ENCODE results near the gene CCDC102B. TPM values are rescaled to one million over a fixed set of nuclear protein-coding genes. Genes with fewer than 3 reads are reported as not detected.
"Not testable (repeated sequence)": the region's sequence is repeated elsewhere in the genome, so short reads cannot be mapped to it uniquely, and the experiment has no call there.

CCDC102B gene
- polyA plus RNA-seq, 1 donor, result 13.1 TPM

DNA sequence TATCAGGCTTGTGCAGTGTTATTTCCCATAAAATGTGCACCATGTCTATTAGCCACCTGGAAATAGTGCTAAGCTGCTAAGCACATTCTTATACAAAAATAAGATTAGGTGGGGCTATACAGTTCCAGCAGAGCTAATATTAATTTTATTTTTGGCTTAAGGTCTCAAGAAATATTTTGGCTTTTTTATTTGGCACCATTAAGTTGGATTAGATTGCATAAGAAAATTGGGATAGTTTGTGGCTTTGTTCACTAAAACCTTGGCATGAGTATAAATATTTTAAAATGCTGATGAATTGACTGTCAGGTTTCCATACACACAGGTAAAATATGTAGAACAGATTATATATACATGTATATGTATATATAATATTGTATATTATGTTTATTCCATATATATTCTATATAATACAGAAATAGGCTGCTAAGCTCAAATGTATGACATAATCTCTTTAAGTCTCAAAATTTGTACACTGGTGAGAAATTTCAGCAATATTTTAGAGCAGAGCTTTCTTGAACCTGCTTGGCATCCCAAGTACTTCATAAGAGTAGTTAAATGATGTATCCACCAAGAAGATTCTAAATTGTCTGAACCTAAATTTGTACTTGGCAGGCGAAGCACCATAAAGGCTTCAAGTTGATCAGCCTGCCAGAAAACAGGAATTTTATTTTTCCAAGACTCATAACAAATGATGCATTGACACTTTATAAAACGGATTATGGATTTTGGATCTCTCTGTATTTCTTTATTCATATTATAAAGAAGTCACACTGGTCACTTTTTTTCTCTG lies 32.6 kb downstream of the CCDC102B start:
- DNase-seq, result no peak

DNA sequence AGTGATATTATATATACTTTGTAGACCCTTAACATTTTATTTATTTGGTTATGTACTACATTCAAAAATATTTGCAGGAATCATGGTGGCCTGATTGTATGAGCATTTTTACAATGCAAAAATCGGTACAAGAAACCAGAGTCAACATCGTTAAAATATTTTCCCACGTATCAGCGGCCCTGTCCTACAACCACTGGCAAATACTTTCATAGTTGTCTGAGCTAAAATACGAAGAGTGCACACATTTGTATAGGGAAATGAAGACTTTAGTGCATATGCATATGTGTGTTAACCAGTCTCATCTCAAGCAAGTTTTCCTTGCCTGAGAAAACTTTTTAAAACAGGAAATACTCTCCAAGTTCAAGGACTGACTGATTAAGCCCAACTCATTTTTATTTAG lies 35.9 kb downstream of the CCDC102B start:
- DNase-seq, result no peak

GRCh38 chr18:68837665-68838451 lies 40.0 kb downstream of the CCDC102B start:
- no peak for DNase-seq

GRCh38 chr18:68839701-68840100 lies 41.8 kb downstream of the CCDC102B start:
- no peak for DNase-seq

- DNase-seq, result no peak
These were observed 42.8 kb downstream of the CCDC102B start for GRCh38 chr18:68840554-68841263.

GRCh38 chr18:68841301-68841700 lies 43.4 kb downstream of the CCDC102B start:
- DNase-seq, result no peak

DNA sequence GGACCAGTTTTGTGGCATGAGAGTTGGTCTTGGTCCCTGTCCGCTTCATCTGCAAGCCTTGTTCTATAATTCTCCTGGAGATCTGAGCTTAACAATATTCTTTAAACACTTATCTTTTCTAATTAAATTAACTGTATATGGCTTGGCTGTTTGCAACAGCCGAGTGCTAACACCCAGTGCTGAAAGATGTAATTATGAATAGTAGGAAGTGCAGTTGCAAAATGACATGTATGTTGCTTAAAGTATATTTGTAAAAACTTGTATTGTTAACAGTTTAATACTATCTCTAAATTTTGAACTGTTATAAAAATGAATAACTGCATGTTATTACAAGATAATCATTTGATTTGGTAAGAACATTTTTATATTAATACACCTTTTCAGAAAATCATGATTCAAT lies 45.1 kb downstream of the CCDC102B start:
- no peak for DNase-seq

GRCh38 chr18:68843473-68844089 lies 45.7 kb downstream of the CCDC102B start:
- DNase-seq, result no peak

- no peak for DNase-seq
These were observed 49.4 kb downstream of the CCDC102B start for GRCh38 chr18:68847219-68847837.

DNA sequence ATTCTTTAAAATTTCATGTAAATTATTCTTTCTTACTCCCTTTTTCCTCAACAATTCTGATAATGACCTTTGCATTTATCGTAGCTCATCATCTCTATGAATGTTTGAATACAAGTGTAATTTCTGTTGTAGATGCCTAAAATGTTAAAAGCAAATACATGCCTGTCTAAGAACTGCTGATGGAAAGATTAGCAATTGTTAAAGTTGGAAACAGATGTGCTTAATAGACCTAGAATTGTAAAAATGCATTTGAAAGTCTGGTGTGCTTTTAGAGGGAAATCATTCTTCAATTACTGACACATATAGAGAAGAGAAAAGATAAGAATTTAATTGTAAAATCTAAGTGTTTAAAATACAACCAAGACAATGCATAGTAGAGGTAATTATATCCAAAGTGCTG lies 50.4 kb downstream of the CCDC102B start:
- no peak for DNase-seq

DNA sequence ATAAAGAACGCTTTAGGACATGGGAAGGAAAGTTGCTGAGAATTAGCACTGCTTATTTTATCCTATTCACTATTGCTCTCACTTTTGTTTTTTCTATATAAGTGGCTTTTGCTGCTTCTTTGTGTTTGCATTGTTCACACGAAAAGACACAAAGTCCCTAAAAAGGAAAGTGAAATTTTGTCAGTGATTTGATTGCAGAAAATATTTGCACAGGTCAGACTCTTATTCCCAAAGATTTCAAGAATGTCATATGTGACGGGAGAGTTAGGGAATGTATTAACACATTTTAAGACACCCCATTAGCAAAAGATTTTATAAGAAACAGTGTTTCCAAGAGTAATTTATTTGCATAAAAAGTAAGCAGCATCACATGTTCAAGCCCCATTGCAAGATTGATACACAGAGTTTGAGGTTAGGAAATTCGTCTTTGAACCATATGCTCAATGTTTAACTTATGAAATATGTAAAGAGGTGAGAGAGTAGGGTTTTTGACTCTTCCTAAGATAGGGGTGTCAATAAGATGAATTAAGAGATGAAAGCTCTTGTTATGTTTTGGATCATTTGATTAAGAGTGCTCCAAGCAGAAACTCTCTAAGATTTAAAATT lies 57.0 kb downstream of the CCDC102B start:
- DNase-seq, result no peak

GRCh38 chr18:68855491-68855890 lies 57.6 kb downstream of the CCDC102B start:
- no peak for DNase-seq

GRCh38 chr18:68861365-68861764 lies 63.5 kb downstream of the CCDC102B start:
- DNase-seq, result no peak

DNA sequence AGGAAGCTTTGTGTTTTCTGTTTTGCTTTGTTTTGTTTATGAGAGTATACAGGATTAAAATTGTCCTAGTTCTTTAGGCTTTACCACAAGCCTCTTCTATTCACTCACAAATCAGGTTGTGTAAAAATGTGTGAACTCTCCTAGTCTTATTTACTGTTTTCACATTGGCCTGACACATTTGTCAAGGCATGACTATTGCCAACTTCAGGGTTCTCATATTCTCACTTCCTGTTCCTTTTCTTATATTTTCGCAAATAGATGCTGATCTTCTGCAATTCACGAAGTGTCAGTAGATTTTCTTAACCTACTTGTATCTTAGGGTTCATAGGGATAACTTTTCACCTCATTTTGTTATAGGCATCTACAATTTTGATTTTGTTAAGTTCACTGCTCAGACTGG lies 67.1 kb downstream of the CCDC102B start:
- no peak for DNase-seq

- no peak for DNase-seq
These were observed 67.6 kb downstream of the CCDC102B start for GRCh38 chr18:68865503-68865902.

- no peak for DNase-seq
These were observed 75.1 kb downstream of the CCDC102B start for GRCh38 chr18:68873003-68873402.

DNA sequence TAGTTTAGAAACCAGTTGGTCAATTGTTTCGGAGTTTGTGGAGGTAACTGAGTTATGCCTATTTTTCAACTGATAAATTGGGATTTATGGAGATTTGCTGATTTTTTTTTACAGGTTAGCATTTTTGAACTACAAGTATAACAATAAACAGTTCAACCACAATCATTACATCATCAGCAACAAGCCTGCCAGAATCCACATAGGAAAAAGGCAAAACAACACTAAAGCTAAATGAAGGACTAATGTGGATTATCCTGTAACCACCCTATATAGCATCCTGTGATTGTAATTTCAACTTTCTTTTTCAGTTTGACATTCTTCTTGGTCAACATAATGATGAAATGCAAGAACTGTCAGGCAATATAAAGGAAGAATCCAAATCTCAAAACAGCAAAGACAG lies 76.5 kb downstream of the CCDC102B start:
- no peak for DNase-seq

DNA sequence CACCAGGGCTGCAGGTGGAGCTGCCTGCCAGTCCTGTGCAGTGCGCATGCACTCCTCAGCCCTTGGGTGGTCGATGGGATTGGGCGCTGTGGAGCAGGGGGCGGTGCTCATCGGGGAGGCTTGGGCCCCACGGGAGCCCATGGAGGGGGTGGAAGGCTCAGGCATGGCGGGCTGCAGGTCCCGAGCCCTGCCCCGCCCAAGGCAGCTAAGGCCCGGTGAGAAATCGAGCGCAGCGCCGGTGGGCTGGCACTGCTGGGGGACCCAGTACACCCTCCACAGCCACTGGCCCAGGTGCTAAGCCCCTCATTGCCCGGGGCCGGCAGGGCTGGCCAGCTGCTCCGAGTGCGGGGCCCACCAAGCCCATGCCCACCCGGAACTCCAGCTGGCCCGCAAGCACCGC lies 82.1 kb downstream of the CCDC102B start:
- not testable (repeated sequence) for DNase-seq

GRCh38 chr18:68887410-68887809 lies 89.5 kb downstream of the CCDC102B start:
- DNase-seq, result no peak

- DNase-seq, result no peak
These were observed 95.5 kb downstream of the CCDC102B start for GRCh38 chr18:68893354-68893753.

- no peak for DNase-seq
These were observed 99.4 kb downstream of the CCDC102B start for GRCh38 chr18:68897286-68897685.

DNA sequence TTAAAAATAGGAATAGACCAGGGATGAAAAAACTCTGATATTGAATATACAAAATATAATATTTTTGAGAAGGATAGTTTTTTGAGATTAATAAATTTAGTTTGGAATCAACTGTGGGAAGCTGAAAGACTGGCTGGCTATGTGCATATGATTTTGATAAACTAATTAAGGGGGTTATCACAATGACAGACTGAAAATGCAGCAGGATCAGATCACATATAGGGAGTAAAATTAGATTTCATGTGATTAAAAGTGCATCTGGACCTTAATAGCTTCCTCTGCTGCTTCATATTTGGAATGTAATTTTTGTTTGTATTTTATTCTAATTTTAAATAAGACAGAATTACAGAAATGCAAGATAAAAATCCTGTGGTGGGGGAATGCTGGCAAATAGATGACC lies 111.7 kb downstream of the CCDC102B start:
- no peak for DNase-seq

Measured in hindlimb muscle (tissue), 1 donor.